Calu3 (cell line): ENCODE measurements around the gene ANXA9. TPM values are rescaled to one million over a fixed set of nuclear protein-coding genes. Genes with fewer than 3 reads are reported as not detected.

Experiments
- BruUV-seq: library from RNA; stranded (reverse); fragments of 400-500 nt; replicated peaks from 2 replicates; lab custom pipeline; 2021; lab: Mats Ljungman, UMichigan
- CTCF ChIA-PET: fragments of 300-600 bp; sonication (Branson Sonifier 250); formaldehyde crosslinking; loops from one replicate; lab custom pipeline; 2022; ENCODE audit warnings: antibody characterized with exemption; lab: Charles Lee
- DNase-seq: peaks from one replicate; pipeline ENCODE4 v3.0.0; 2022
- H3K27ac Mint-ChIP-seq: one replicate; pipeline ENCODE4 v1.8.0; 2022; ENCODE audit warnings: mixed read lengths; ENCODE audit not compliant: unreplicated experiment
- H3K27me3 Mint-ChIP-seq: one replicate; pipeline ENCODE4 v1.8.0; 2022; ENCODE audit warnings: mixed read lengths; ENCODE audit not compliant: unreplicated experiment
- H3K36me3 Mint-ChIP-seq: one replicate; pipeline ENCODE4 v1.8.0; 2022; ENCODE audit warnings: mild to moderate bottlenecking, moderate library complexity, mixed read lengths; ENCODE audit not compliant: insufficient read depth, unreplicated experiment
- H3K4me1 Mint-ChIP-seq: one replicate; pipeline ENCODE4 v1.8.0; 2022; ENCODE audit warnings: mild to moderate bottlenecking, low read depth, mixed read lengths; ENCODE audit not compliant: unreplicated experiment
- H3K4me3 Mint-ChIP-seq: one replicate; pipeline ENCODE4 v1.8.0; 2022; ENCODE audit warnings: mild to moderate bottlenecking, low read depth, moderate library complexity, mixed read lengths; ENCODE audit not compliant: unreplicated experiment
- H3K9me3 Mint-ChIP-seq: one replicate; pipeline ENCODE4 v1.8.0; 2022; ENCODE audit warnings: low read depth, mixed read lengths; ENCODE audit not compliant: unreplicated experiment
- intact Hi-C: fragments of 100-400 bp; cut with micrococcal nuclease; formaldehyde crosslinking; loops from one replicate; pipeline ENCODE4 v1.10.0; 2022; ENCODE audit not compliant: unreplicated experiment
- total RNA-seq: library from RNA; stranded (reverse); gene quantifications from 2 replicates; pipeline ENCODE4 v1.2.3, GENCODE V29; 2022
- TF ChIP-seq, protein P1 (sequence below): fragments of 200-600 bp; IDR thresholded peaks from one replicate; pipeline ENCODE4 v1.8.0; 2022; ENCODE audit warnings: antibody characterized with exemption; ENCODE audit not compliant: unreplicated experiment

The ANXA9 gene
- total RNA-seq, 1 experiment from 2014 or later = 15.4 TPM

DNA sequence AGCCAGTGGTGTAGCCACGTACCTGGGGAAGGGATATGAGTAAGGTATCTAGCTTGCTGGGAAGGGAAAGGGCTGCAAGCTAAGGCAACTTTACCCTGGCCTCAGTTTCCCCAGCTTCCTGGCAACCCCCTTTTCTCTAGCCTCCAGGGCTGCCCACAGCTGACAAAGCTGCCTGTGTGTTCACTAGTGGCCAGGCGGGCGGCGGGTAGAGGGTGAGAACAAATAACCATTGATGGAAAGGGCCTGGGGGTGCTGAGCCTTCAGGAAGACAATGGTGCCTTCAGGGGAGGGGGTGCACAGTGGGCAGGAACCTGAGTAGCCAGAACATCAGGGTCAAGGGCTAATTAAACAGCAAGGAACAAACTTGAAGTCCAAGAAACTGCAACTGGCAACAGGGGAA lies 13.6 kb upstream of the ANXA9 start:
- intact Hi-C loops = no loop called here
- Mint-ChIP-seq H3K9me3 (no peaks in the 10 kb centered on the region), H3K36me3 (peaks cover 71% of the 10 kb centered on the region), H3K27me3 (no peaks in the 10 kb centered on the region), H3K4me3 (no peak overlapping the region), H3K4me1 (peaks cover 30% of the 10 kb centered on the region), H3K27ac (no peak overlapping the region)
- TF ChIP-seq, protein P1, sequence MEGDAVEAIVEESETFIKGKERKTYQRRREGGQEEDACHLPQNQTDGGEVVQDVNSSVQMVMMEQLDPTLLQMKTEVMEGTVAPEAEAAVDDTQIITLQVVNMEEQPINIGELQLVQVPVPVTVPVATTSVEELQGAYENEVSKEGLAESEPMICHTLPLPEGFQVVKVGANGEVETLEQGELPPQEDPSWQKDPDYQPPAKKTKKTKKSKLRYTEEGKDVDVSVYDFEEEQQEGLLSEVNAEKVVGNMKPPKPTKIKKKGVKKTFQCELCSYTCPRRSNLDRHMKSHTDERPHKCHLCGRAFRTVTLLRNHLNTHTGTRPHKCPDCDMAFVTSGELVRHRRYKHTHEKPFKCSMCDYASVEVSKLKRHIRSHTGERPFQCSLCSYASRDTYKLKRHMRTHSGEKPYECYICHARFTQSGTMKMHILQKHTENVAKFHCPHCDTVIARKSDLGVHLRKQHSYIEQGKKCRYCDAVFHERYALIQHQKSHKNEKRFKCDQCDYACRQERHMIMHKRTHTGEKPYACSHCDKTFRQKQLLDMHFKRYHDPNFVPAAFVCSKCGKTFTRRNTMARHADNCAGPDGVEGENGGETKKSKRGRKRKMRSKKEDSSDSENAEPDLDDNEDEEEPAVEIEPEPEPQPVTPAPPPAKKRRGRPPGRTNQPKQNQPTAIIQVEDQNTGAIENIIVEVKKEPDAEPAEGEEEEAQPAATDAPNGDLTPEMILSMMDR = no peak
- no peak for DNase-seq
- BruUV-seq = no TSS peak
- CTCF ChIA-PET = no interaction called here

DNA sequence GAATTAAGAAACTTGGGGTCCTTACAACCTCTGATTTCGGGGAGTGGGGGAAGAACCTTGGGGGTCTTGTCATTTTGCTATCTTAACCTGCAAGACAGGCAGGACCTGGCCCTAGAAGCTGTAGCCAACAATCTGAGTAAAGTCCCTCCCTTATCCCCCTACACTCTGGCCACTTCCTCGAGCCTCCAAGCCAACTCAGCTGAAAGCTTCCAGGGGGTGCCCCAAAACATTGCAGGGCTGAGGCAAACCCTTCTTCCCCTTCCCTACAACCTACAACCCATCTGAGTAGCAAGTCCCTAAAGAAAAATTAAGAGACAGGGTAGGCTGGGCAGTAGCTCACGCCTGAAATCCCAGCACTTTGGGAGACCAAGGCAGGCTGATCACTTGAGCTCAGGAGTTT lies 12.5 kb upstream of the ANXA9 start:
- H3K27ac Mint-ChIP-seq = no peak overlapping the region
- CTCF ChIA-PET = interaction anchor here (0.5 to 1.0 kb wide), 4 partner anchors 9 to 516 kb away, joined by 3 to 4 read pairs (median 3); no protein-coding TSS in a partner anchor

DNA sequence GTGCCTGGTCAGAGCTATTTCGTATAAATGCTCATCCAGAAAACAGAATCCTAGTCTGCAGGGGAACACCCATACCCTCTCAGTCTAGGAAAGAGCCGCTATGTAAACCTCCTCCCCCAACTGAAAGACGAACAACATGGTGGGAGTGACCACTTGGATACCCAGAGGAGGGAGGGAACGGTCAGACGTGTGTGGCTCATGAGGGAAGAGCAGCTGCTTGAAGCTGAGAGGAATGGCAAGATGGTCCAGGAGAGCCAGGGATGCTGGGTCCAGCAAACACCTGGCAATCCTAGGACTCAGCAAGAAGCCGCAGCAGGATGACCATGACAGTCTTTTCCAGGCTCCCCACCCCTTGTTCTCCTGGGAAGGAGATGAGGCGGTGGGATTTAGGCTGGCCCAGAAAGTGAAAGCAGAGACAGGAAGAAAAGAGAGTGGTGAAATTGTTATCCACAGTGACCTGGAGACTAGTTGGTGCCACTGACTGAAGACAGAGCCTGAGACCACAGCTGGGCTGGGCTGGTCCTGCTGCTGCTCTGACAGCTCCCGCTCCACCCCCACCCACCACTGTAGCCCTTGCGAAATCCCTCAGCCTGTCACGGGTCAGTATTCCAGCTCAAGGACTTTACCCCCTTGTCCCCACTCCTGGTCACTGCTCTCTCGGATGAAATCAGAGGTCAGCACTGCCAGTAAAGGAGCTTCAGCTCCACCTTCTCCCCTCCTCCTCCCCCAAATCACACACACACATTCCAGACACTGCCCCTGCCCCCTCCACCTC lies 11.1 kb upstream of the ANXA9 start:
- H3K27ac Mint-ChIP-seq = no peak overlapping the region
- peaks cover 30% of the 10 kb centered on the region for H3K4me1 Mint-ChIP-seq
- H3K4me3 Mint-ChIP-seq = peak overlapping the region; percentile 82
- no peaks in the 10 kb centered on the region for H3K9me3 Mint-ChIP-seq
- peak; percentile 52 for DNase-seq
- no TSS peak for BruUV-seq
- no peaks in the 10 kb centered on the region for H3K27me3 Mint-ChIP-seq
- H3K36me3 Mint-ChIP-seq = peaks cover 67% of the 10 kb centered on the region
- CTCF ChIA-PET = interaction anchor here (1.0 kb wide), 1 partner anchor 33 kb away, joined by 3 read pairs; no protein-coding TSS in a partner anchor
- intact Hi-C loops = no loop called here
- TF ChIP-seq, protein P1 = no peak

More for the DNA sequence above, 12.5 kb upstream of the ANXA9 start:
- Mint-ChIP-seq H3K4me3 (no peak overlapping the region), H3K4me1 (peaks cover 30% of the 10 kb centered on the region), H3K27me3 (no peaks in the 10 kb centered on the region), H3K36me3 (peaks cover 66% of the 10 kb centered on the region), H3K9me3 (no peaks in the 10 kb centered on the region)
- no TSS peak for BruUV-seq
- DNase-seq = no peak
- TF ChIP-seq, protein P1 = no peak
- intact Hi-C loops = no loop called here

DNA sequence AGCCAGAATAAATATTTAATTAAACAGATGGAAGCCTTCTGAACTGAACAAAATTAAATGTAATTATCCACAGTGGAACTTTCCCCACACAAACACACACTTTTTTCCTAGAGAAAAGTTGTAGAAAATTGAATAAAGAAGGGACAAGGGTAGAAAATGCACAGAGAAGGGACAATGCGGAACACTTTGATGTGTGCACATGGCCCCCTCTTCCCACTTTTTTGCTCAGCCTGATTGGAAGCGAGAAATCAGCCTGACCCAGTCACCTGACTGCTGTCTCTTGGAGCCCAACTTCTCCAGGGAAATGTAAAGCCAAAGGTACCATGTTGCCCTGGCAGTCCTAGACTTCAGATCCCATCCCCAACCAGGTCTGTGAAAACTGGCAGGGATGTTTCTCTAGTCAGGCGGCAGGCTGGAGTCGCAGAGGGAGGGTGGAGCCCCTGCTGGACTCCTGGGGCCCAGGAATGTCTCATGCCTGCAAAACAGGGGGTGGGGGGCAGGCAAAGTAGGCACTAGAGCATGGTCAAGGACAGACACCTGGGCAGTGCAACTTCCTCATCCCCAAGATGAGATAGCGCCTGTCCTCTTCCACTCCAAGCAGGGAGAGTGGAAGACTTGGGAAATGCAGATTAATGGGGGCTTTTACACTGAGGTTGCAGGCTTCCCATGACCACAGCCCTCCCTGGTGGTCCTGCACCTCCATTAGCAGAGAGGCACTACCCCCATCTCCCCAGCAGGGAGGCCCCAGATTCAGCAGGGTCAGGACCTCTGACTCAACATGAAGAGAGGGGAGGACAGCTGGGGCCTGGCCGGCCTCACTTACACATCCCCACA lies 10.3 kb upstream of the ANXA9 start:
- Mint-ChIP-seq H3K27ac (peak overlapping the region; percentile 49), H3K4me1 (peaks cover 38% of the 10 kb centered on the region), H3K9me3 (no peaks in the 10 kb centered on the region), H3K27me3 (no peaks in the 10 kb centered on the region), H3K4me3 (peak overlapping the region; percentile 82), H3K36me3 (peaks cover 60% of the 10 kb centered on the region)
- DNase-seq = no peak
- intact Hi-C loops = no loop called here
- CTCF ChIA-PET = no interaction called here
- TF ChIP-seq, protein P1 = peak; percentile 15
- no TSS peak for BruUV-seq
